Measurements from ENCODE around the gene ACSM3. TPM values are rescaled to one million over a fixed set of nuclear protein-coding genes. Genes with fewer than 3 reads are reported as not detected.

Gene ACSM3
- total and polyA plus RNA-seq, 10 of the 15 experiments (the other 5 are each of a cell fraction or from before 2014, with no cell fraction given) = 4.9 to 21.0 (median 7.0) TPM

GRCh38 chr16:20768121-20768520 is 4.3 kb downstream of the ACSM3 start:
- Histone ChIP-seq H3K4me2 (ENCODE audit: control insufficient read depth, insufficient read depth) (no peak overlapping the region), H3K4me1 (ENCODE audit: control insufficient read depth, insufficient read depth, low read length) (peaks cover 2% of the 10 kb centered on the region; the same call in 1 of the 2 replicates), H2AFZ (ENCODE audit: control insufficient read depth, low read depth, low read length) (no peak overlapping the region), H3K4me3 (no peak overlapping the region), H3K27me3 (replicated peaks in 1 of 2; ENCODE audit: control insufficient read depth in 2 of 2, insufficient read depth in 2 of 2, low read length in 1 of 2) (no peaks in the 10 kb centered on the region), H3K27ac (ENCODE audit: control insufficient read depth, insufficient read depth) (no peak overlapping the region), H4K20me1 (ENCODE audit: control insufficient read depth, insufficient read depth) (no peaks in the 10 kb centered on the region), H3K9me3 (replicated peaks; ENCODE audit: control insufficient read depth, insufficient read depth, low read length) (no peaks in the 10 kb centered on the region), H3K79me2 (ENCODE audit: control insufficient read depth, insufficient read depth, low read length) (no peaks in the 10 kb centered on the region), H3K9ac (ENCODE audit: control insufficient read depth, insufficient read depth, low read length) (no peak overlapping the region), H3K36me3 (ENCODE audit: control insufficient read depth in 2 of 2, insufficient read depth in 2 of 2, low read length in 1 of 2) (no peaks in the 10 kb centered on the region)
- TF ChIP-seq ZZZ3 (IDR thresholded peaks at IDR 0.05; ENCODE audit: control insufficient read depth, insufficient read length, low read depth) (no peak), ZSCAN29 (IDR thresholded peaks at IDR 0.05) (no peak), RAD51 (IDR thresholded peaks at IDR 0.05) (no peak)
- in situ Hi-C loops (cut with MboI) (no loop called here), intact Hi-C loops (cut with micrococcal nuclease; ENCODE audit: unreplicated experiment) (no loop called here)
- BruUV-seq (replicated peaks) = no TSS peak
- no peak for FAIRE-seq
- RAD21 ChIA-PET (ENCODE audit: unreplicated experiment) = no interaction called here
- WGBS (ENCODE audit: insufficient coverage, insufficient replicate concordance, low lambda C conversion rate, missing lambda C conversion rate) = 91% methylated on average over 1 of the region's 1 CpG
- SMC1A ChIA-PET (ENCODE audit: uncharacterized antibody, unreplicated experiment) = no interaction called here
- CTCF ChIA-PET = no interaction called here
- ATAC-seq = no peak
- DNase-seq (ENCODE audit: low read depth, low spot score) = no peak
- POLR2A ChIA-PET = no interaction called here

- no peaks in the 10 kb centered on the region for H3K36me3 ChIP-seq (ENCODE audit: control insufficient read depth in 2 of 2, insufficient read depth in 2 of 2, low read length in 1 of 2)
- H2AFZ ChIP-seq (ENCODE audit: control insufficient read depth, low read depth, low read length) = no peak overlapping the region
- no peak overlapping the region for H3K27ac ChIP-seq (ENCODE audit: control insufficient read depth, insufficient read depth)
- ATAC-seq = no peak
- no peak overlapping the region for H3K4me3 ChIP-seq
- no peak overlapping the region for H3K9ac ChIP-seq (ENCODE audit: control insufficient read depth, insufficient read depth, low read length)
- intact Hi-C loops (cut with micrococcal nuclease; ENCODE audit: unreplicated experiment) (no loop called here), in situ Hi-C loops (cut with MboI) (no loop called here)
- DNase-seq (ENCODE audit: low read depth, low spot score) = no peak
- H3K27me3 ChIP-seq (replicated peaks in 1 of 2; ENCODE audit: control insufficient read depth in 2 of 2, insufficient read depth in 2 of 2, low read length in 1 of 2) = no peaks in the 10 kb centered on the region
- ChIA-PET CTCF (no interaction called here), POLR2A (no interaction called here), SMC1A (ENCODE audit: uncharacterized antibody, unreplicated experiment) (no interaction called here), RAD21 (ENCODE audit: unreplicated experiment) (no interaction called here)
- peaks cover 2% of the 10 kb centered on the region; the same call in 1 of the 2 replicates for H3K4me1 ChIP-seq (ENCODE audit: control insufficient read depth, insufficient read depth, low read length)
- no TSS peak for BruUV-seq (replicated peaks)
- no peak overlapping the region for H3K4me2 ChIP-seq (ENCODE audit: control insufficient read depth, insufficient read depth)
- H3K9me3 ChIP-seq (replicated peaks; ENCODE audit: control insufficient read depth, insufficient read depth, low read length) = no peaks in the 10 kb centered on the region
- no peaks in the 10 kb centered on the region for H3K79me2 ChIP-seq (ENCODE audit: control insufficient read depth, insufficient read depth, low read length)
- no peak for TF ChIP-seq POU2F2 (IDR thresholded peaks at IDR 0.05; ENCODE audit: borderline replicate concordance, low read depth, low read length)
- no peak for TF ChIP-seq ATF2 (IDR thresholded peaks at IDR 0.05; ENCODE audit: low read length)
- no peak for TF ChIP-seq ZNF687 (IDR thresholded peaks at IDR 0.05)
- TF ChIP-seq RAD21 (IDR thresholded peaks at IDR 0.05; ENCODE audit: insufficient read depth, low read depth, low read length) = no peak
- no peak for TF ChIP-seq NR2F1 (conservative IDR thresholded peaks at IDR 0.05)
- no peaks in the 10 kb centered on the region for H4K20me1 ChIP-seq (ENCODE audit: control insufficient read depth, insufficient read depth)
- no peak for FAIRE-seq
- WGBS (ENCODE audit: insufficient coverage, insufficient replicate concordance, low lambda C conversion rate, missing lambda C conversion rate) = 95% methylated on average over 1 of the region's 1 CpG
These were observed 5.0 kb downstream of the ACSM3 start for GRCh38 chr16:20768818-20769217.
